ENCODE data around the gene PLPP4. TPM values are rescaled to one million over a fixed set of nuclear protein-coding genes. Genes with fewer than 3 reads are reported as not detected.

The PLPP4 gene
- total and polyA plus RNA-seq, 2 experiments from 2014 or later: 30.0 to 34.4 TPM

DNA sequence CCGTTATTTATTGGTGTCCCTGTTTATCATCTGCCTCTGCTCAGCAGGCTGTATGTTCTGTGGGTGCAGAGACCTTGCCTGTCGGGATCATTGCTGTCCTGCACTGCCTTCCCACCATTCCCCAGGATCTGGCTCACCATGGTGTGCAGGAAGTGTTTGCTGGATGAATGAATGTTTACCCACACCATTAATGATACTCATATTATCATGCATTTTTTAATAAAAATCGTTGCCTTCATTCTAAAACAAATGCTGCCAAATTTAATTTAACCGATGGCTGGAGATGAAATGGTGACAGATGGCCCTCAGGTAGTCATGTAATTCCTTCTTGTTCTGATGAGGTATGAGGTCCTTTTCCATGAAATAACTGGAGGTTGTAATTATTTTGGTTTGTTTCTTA is 22.5 kb downstream of the PLPP4 start:
- Histone ChIP-seq H3K36me3 (ENCODE audit: low read depth) (no peaks in the 10 kb centered on the region), H3K9ac (no peak overlapping the region), H3K4me2 (ENCODE audit: unreplicated experiment) (peak overlapping the region; percentile 16), H3F3A (ENCODE audit: insufficient read depth) (peaks cover 17% of the 10 kb centered on the region), H4K20me1 (ENCODE audit: insufficient read depth) (no peaks in the 10 kb centered on the region), H2AFZ (no peak overlapping the region), H3K27me3 (replicated peaks; ENCODE audit: insufficient read depth) (no peaks in the 10 kb centered on the region), H3K79me2 (ENCODE audit: insufficient read depth) (peaks cover 65% of the 10 kb centered on the region), H3K4me1 (ENCODE audit: insufficient read depth) (peaks cover 38% of the 10 kb centered on the region), H3K27ac (no peak overlapping the region), H3K4me3 (no peak overlapping the region), H3K9me2 (ENCODE audit: insufficient read depth) (no peaks in the 10 kb centered on the region), H3K9me3 (ENCODE audit: low read depth) (no peaks in the 10 kb centered on the region)
- TF ChIP-seq EZH2 (IDR thresholded peaks at IDR 0.05; ENCODE audit: insufficient read depth, poor library complexity, severe bottlenecking): no peak
- no peak for TF ChIP-seq EZH2phosphoT487 (IDR thresholded peaks at IDR 0.05; ENCODE audit: insufficient read depth, low read depth)
- WGBS, 2 experiments (ENCODE audit: low coverage in 1 of 2, low lambda C conversion rate in 2 of 2, missing lambda C conversion rate in 2 of 2): 27 to 33% methylated on average over 4 of the region's 4 CpGs
- in situ Hi-C loops (cut with MboI): no loop called here
- no peak for DNase-seq

DNA sequence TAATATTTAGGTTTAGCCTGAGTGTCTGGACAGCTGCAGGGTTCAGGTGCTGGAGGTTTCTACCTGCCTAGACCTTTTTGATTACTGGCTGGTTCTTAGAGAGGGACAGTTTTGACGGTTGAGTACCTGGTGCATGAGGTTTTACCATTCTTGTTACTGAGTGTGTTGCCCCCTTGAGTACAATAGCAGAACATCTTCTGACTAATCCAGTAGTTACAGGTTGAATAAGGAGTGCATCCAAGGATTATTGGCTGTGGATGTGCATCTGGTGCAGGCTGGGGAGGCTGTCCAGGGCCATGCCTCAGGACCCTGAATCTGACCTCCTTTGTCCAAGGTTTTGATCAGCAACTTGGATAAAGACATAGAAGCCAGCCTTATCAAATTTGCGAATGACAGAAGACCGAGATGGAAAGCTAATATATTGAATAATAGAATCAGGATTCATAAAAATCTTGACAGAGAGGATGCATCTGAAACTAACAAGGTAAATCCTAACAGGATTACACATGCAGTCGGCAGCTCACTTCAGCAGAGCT is 23.1 kb downstream of the PLPP4 start:
- Histone ChIP-seq H3K79me2 (ENCODE audit: insufficient read depth) (peaks cover 63% of the 10 kb centered on the region), H2AFZ (no peak overlapping the region), H3K4me3 (no peak overlapping the region), H3K9me3 (ENCODE audit: low read depth) (no peaks in the 10 kb centered on the region), H3K9ac (no peak overlapping the region), H3K27ac (no peak overlapping the region), H3K9me2 (ENCODE audit: insufficient read depth) (no peaks in the 10 kb centered on the region), H3K27me3 (replicated peaks; ENCODE audit: insufficient read depth) (no peaks in the 10 kb centered on the region), H3F3A (ENCODE audit: insufficient read depth) (peaks cover 17% of the 10 kb centered on the region), H3K36me3 (ENCODE audit: low read depth) (no peaks in the 10 kb centered on the region), H3K4me2 (ENCODE audit: unreplicated experiment) (no peak overlapping the region), H3K4me1 (ENCODE audit: insufficient read depth) (peaks cover 38% of the 10 kb centered on the region), H4K20me1 (ENCODE audit: insufficient read depth) (no peaks in the 10 kb centered on the region)
- WGBS, 2 experiments (ENCODE audit: low coverage in 1 of 2, low lambda C conversion rate in 2 of 2, missing lambda C conversion rate in 2 of 2): 64 to 72% methylated on average over 4 of the region's 4 CpGs
- in situ Hi-C loops (cut with MboI): no loop called here
- DNase-seq: peak; percentile 50
- TF ChIP-seq EZH2 (IDR thresholded peaks at IDR 0.05; ENCODE audit: insufficient read depth, poor library complexity, severe bottlenecking) (no peak), EZH2phosphoT487 (IDR thresholded peaks at IDR 0.05; ENCODE audit: insufficient read depth, low read depth) (no peak)

DNA sequence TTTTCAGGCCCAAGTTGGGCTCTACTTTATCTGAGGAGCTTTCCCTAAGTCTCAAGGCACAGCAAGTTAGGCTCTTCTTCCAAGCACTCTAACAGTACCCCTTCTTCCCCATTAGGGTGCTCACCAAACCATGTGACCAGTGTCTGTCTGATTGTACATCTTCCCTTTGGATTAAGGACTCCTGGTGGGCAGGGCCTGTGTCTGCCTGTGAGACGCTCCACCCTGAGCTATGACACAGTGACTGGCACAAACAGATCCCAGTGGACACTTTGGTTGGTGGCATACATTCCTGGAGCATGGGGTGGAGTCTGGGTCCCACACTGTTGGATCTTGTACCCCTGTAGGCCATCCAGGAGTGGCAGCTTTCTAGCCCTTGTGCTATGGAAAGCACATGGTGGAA is 23.8 kb downstream of the PLPP4 start:
- WGBS, 2 experiments (ENCODE audit: low coverage in 1 of 2, low lambda C conversion rate in 2 of 2, missing lambda C conversion rate in 2 of 2): 80 to 95% methylated on average over 1 of the region's 1 CpG
- in situ Hi-C loops (cut with MboI): no loop called here
- Histone ChIP-seq H4K20me1 (ENCODE audit: insufficient read depth) (no peaks in the 10 kb centered on the region), H3K9me3 (ENCODE audit: low read depth) (no peaks in the 10 kb centered on the region), H3K27me3 (replicated peaks; ENCODE audit: insufficient read depth) (no peaks in the 10 kb centered on the region), H3K36me3 (ENCODE audit: low read depth) (no peaks in the 10 kb centered on the region), H3K27ac (no peak overlapping the region), H3F3A (ENCODE audit: insufficient read depth) (peaks cover 17% of the 10 kb centered on the region), H3K4me1 (ENCODE audit: insufficient read depth) (peaks cover 38% of the 10 kb centered on the region), H3K79me2 (ENCODE audit: insufficient read depth) (peaks cover 57% of the 10 kb centered on the region), H3K4me2 (ENCODE audit: unreplicated experiment) (no peak overlapping the region), H3K4me3 (no peak overlapping the region), H2AFZ (no peak overlapping the region), H3K9ac (no peak overlapping the region), H3K9me2 (ENCODE audit: insufficient read depth) (no peaks in the 10 kb centered on the region)
- TF ChIP-seq EZH2phosphoT487 (IDR thresholded peaks at IDR 0.05; ENCODE audit: insufficient read depth, low read depth) (no peak), EZH2 (IDR thresholded peaks at IDR 0.05; ENCODE audit: insufficient read depth, poor library complexity, severe bottlenecking) (no peak)
- no peak for DNase-seq

DNA sequence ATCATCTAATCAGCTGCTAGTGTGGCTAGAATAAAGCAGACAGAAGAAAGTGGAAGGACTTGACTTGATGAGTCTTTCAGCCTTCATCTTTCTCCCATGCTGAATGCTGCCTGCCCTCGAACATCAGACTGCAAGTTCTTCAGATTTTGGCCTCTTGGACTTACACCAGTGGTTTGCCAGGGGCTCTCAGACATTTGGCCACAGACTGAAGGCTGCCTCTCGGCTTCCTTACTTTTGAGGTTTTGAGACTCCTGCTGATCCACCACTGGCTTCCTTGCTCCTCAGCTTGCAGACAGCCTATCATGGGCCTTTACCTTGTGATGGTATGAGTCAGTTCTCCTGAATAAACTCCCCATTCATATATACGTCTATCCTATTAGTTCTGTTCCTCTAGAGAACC is 26.0 kb downstream of the PLPP4 start:
- H3K27me3 ChIP-seq (replicated peaks; ENCODE audit: insufficient read depth): no peaks in the 10 kb centered on the region

More for the DNA sequence above, 26.0 kb downstream of the PLPP4 start:
- no peak overlapping the region for H3K4me2 ChIP-seq (ENCODE audit: unreplicated experiment)
- TF ChIP-seq EZH2 (IDR thresholded peaks at IDR 0.05; ENCODE audit: insufficient read depth, poor library complexity, severe bottlenecking) (no peak), EZH2phosphoT487 (IDR thresholded peaks at IDR 0.05; ENCODE audit: insufficient read depth, low read depth) (no peak)
- H3K9ac ChIP-seq: no peak overlapping the region
- H4K20me1 ChIP-seq (ENCODE audit: insufficient read depth): no peaks in the 10 kb centered on the region
- H2AFZ ChIP-seq: no peak overlapping the region
- peaks cover 7% of the 10 kb centered on the region for H3F3A ChIP-seq (ENCODE audit: insufficient read depth)
- no peaks in the 10 kb centered on the region for H3K9me3 ChIP-seq (ENCODE audit: low read depth)
- DNase-seq: no peak
- no peaks in the 10 kb centered on the region for H3K36me3 ChIP-seq (ENCODE audit: low read depth)
- peaks cover 60% of the 10 kb centered on the region for H3K79me2 ChIP-seq (ENCODE audit: insufficient read depth)
- H3K4me3 ChIP-seq: no peak overlapping the region
- peaks cover 20% of the 10 kb centered on the region for H3K4me1 ChIP-seq (ENCODE audit: insufficient read depth)
- in situ Hi-C loops (cut with MboI): no loop called here
- no peaks in the 10 kb centered on the region for H3K9me2 ChIP-seq (ENCODE audit: insufficient read depth)
- 88 to 92% methylated on average over 3 of the region's 3 CpGs for WGBS, 2 experiments (ENCODE audit: low coverage in 1 of 2, low lambda C conversion rate in 2 of 2, missing lambda C conversion rate in 2 of 2)
- no peak overlapping the region for H3K27ac ChIP-seq

All from GM23248 (cell line).